ENCODE measurements around the gene IGF1.

The IGF1 gene

GRCh38 chr12:102514696-102515095, 34.3 kb upstream of the IGF1 start:
- no peak for TF ChIP-seq CTCF (conservative IDR thresholded peaks at IDR 0.05)
- H3K27ac ChIP-seq, result peak overlapping the region; percentile 55

- TF ChIP-seq CTCF (conservative IDR thresholded peaks at IDR 0.05), result no peak
- H3K27ac ChIP-seq, result peak overlapping the region; percentile 55; the same call in 1 of the 2 replicates
Observed at GRCh38 chr12:102513739-102514138, 33.4 kb upstream of the IGF1 start.

GRCh38 chr12:102513272-102513671, 32.9 kb upstream of the IGF1 start:
- no peak for TF ChIP-seq CTCF (conservative IDR thresholded peaks at IDR 0.05)
- no peak overlapping the region for H3K27ac ChIP-seq

- TF ChIP-seq CTCF (conservative IDR thresholded peaks at IDR 0.05), result no peak
- H3K27ac ChIP-seq, result peak overlapping the region; percentile 18; the same call in 1 of the 2 replicates
Observed at GRCh38 chr12:102512523-102512922, 32.2 kb upstream of the IGF1 start.

GRCh38 chr12:102511575-102511974, 31.2 kb upstream of the IGF1 start:
- H3K27ac ChIP-seq, result no peak overlapping the region
- no peak for TF ChIP-seq CTCF (conservative IDR thresholded peaks at IDR 0.05)

- no peak overlapping the region for H3K27ac ChIP-seq
- no peak for TF ChIP-seq CTCF (conservative IDR thresholded peaks at IDR 0.05)
Observed at GRCh38 chr12:102510463-102510862, 30.1 kb upstream of the IGF1 start.

- no peak overlapping the region for H3K27ac ChIP-seq
- no peak for TF ChIP-seq CTCF (conservative IDR thresholded peaks at IDR 0.05)
Observed at GRCh38 chr12:102510031-102510430, 29.7 kb upstream of the IGF1 start.
